ENCODE results near the gene CLPX. TPM values are rescaled to one million over a fixed set of nuclear protein-coding genes. Genes with fewer than 3 reads are reported as not detected.
"Not testable (repeated sequence)": the region's sequence is repeated elsewhere in the genome, so short reads cannot be mapped to it uniquely, and the experiment has no call there.

Gene CLPX
- total RNA-seq, 4 donors from 2014 or later = 42.2 to 61.9 (median 53.5) TPM

GRCh38 chr15:65105038-65105437 is 80.1 kb downstream of the CLPX start:
- no peak for TF ChIP-seq CTCF (IDR thresholded peaks at IDR 0.05)
- no peak for TF ChIP-seq POLR2A (IDR thresholded peaks at IDR 0.05)
- no peaks in the 10 kb centered on the region for H3K9me3 ChIP-seq
- H3K27me3 ChIP-seq = no peaks in the 10 kb centered on the region
- H3K27ac ChIP-seq = no peak overlapping the region
- no peak overlapping the region for H3K4me3 ChIP-seq
- H3K4me1 ChIP-seq = no peaks in the 10 kb centered on the region
- peaks cover 0 to 38% (median 0%) of the 10 kb centered on the region in 3 donors for H3K36me3 ChIP-seq
- no peak for DNase-seq

GRCh38 chr15:65102912-65103311 is 82.2 kb downstream of the CLPX start:
- no peaks in the 10 kb centered on the region for H3K27me3 ChIP-seq
- TF ChIP-seq POLR2A (IDR thresholded peaks at IDR 0.05) (no peak), CTCF (IDR thresholded peaks at IDR 0.05) (no peak)
- no peak overlapping the region for H3K27ac ChIP-seq
- no peaks in the 10 kb centered on the region for H3K4me1 ChIP-seq
- H3K4me3 ChIP-seq = no peak overlapping the region
- no peak for DNase-seq
- peaks cover 0 to 57% (median 0%) of the 10 kb centered on the region in 3 donors for H3K36me3 ChIP-seq
- no peaks in the 10 kb centered on the region for H3K9me3 ChIP-seq

GRCh38 chr15:65101891-65102708 is 83.0 kb downstream of the CLPX start:
- no peaks in the 10 kb centered on the region for H3K27me3 ChIP-seq
- H3K36me3 ChIP-seq = peaks cover 0 to 64% (median 0%) of the 10 kb centered on the region in 3 donors
- TF ChIP-seq CTCF (IDR thresholded peaks at IDR 0.05) (no peak), POLR2A (IDR thresholded peaks at IDR 0.05) (no peak)
- H3K9me3 ChIP-seq = no peaks in the 10 kb centered on the region
- no peak overlapping the region for H3K27ac ChIP-seq
- no peak overlapping the region for H3K4me3 ChIP-seq
- DNase-seq = no peak
- H3K4me1 ChIP-seq = no peaks in the 10 kb centered on the region

- DNase-seq = peak; percentile 28 to 85 (median 82)
- Histone ChIP-seq H3K4me3 (no peak overlapping the region), H3K9me3 (no peaks in the 10 kb centered on the region), H3K36me3 (peaks cover 0 to 64% (median 0%) of the 10 kb centered on the region in 3 donors), H3K27me3 (no peaks in the 10 kb centered on the region), H3K27ac (no peak overlapping the region), H3K4me1 (no peaks in the 10 kb centered on the region)
- TF ChIP-seq CTCF (IDR thresholded peaks at IDR 0.05) = peak; percentile 33 to 86 (median 72)
- no peak for TF ChIP-seq POLR2A (IDR thresholded peaks at IDR 0.05)
Measured at GRCh38 chr15:65101411-65101890, 83.7 kb downstream of the CLPX start.

GRCh38 chr15:65100442-65100841 is 84.7 kb downstream of the CLPX start:
- H3K27ac ChIP-seq = no peak overlapping the region

GRCh38 chr15:65099801-65100200 is 85.3 kb downstream of the CLPX start:
- H3K27me3 ChIP-seq, H3K27ac ChIP-seq: not testable (repeated sequence)

More at GRCh38 chr15:65100442-65100841, 84.7 kb downstream of the CLPX start:
- peaks cover 0 to 3% (median 0%) of the 10 kb centered on the region in 4 donors for H3K4me1 ChIP-seq
- no peaks in the 10 kb centered on the region for H3K9me3 ChIP-seq
- TF ChIP-seq CTCF (IDR thresholded peaks at IDR 0.05) (no peak), POLR2A (IDR thresholded peaks at IDR 0.05) (no peak)
- H3K36me3 ChIP-seq = peaks cover 0 to 56% (median 0%) of the 10 kb centered on the region in 3 donors
- no peak overlapping the region for H3K4me3 ChIP-seq
- no peak for DNase-seq
- H3K27me3 ChIP-seq = no peaks in the 10 kb centered on the region

More at GRCh38 chr15:65099801-65100200, 85.3 kb downstream of the CLPX start:
- not testable (repeated sequence) for H3K4me1 ChIP-seq, DNase-seq, H3K9me3 ChIP-seq, H3K4me3 ChIP-seq
- H3K36me3 ChIP-seq = peaks cover 0 to 50% (median 0%) of the 10 kb centered on the region in 3 donors
